SK-N-MC (cell line): ENCODE results near the gene SPINK5.

Source experiments
- EZH2 ChIP-seq: fragments of 200-600 bp; sonication (generic); IDR thresholded peaks from one replicate; pipeline ENCODE4 v1.6.1; 2017; ENCODE audit warnings: antibody characterized with exemption
- POLR2AphosphoS5 ChIP-seq: IDR thresholded peaks from 2 replicates; pipeline ENCODE4 v1.6.1; 2012; ENCODE audit warnings: mild to moderate bottlenecking, low read depth, low read length, borderline replicate concordance

DNA sequence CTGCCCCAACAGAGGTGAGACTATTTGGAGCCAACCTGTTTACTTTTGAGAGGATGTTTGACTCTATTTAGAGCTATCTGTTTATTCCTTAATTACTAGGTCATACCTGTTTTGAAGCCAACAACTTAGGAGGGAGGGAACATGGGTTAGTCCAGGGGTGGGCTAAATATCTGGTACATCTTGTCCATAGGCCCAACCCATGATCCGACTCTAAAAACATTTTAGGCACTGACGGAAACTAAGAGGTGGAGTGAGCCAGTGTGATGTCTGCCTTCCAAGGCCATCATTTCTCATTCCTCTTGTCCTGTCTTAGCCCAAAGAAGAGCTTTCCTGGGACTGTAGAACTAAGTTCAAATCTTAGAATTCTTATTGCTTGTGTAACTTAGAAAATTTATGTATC lies 8.4 kb downstream of the SPINK5 start:
- TF ChIP-seq EZH2 = no peak
- TF ChIP-seq POLR2AphosphoS5 = no peak
